ENCODE data around the gene ITPK1.
A peak's percentile ranks its signal among the peaks of the same experiment; 100 is the strongest.

The ITPK1 gene

GRCh38 chr14:92927349-92928257, 188.1 kb downstream of the ITPK1 start:
- in situ Hi-C loops (cut with MboI; ENCODE audit: low pct_unique_long_range_greater_than_20kb, low sequenced_read_pairs): no loop called here

DNA sequence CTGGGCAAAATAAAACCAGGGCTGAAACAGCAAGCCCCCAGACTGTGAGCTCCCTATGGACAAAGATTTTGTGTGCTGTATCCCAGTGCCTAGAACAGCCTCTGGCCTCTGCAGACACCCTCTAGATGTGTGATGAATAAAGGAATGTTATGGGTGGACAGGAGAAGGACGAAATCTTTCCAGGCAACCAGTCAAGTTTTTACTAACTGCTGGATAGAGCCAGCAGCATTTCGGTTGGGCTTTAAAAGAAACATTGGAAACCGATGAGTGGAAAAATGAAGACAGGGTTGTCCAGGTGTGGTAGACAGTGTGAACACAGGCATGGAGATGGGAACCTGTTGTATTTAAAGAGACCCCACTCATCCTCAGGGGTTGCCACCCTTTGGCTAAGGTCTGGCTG, 188.8 kb downstream of the ITPK1 start:
- in situ Hi-C loops (cut with MboI; ENCODE audit: low pct_unique_long_range_greater_than_20kb, low sequenced_read_pairs): no loop called here

More at GRCh38 chr14:92927349-92928257, 188.1 kb downstream of the ITPK1 start:
- DNase-seq: no peak

GRCh38 chr14:92926180-92926845, 189.4 kb downstream of the ITPK1 start:
- no peak for DNase-seq
- in situ Hi-C loops (cut with MboI; ENCODE audit: low pct_unique_long_range_greater_than_20kb, low sequenced_read_pairs): no loop called here

More for the DNA sequence above, 188.8 kb downstream of the ITPK1 start:
- no peak for DNase-seq

DNA sequence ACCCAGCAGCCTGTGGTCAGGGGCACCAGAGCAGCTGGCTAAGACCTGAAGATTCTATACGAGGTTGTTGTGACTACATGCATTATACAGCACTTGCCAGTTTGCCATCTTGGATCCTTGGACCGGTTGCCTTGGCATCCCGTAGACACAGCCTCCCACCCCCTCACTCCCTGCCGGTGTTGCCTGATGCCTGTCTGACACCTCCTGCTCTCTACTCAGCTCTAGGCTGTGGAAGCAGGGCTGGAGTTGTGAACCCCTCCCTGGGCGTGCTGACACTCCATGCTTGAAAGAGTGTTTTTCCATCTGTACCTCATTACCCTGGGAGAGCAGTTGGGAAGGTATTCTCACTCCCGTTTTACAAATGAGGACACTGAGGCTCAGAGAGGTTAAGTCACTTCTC, 190.3 kb downstream of the ITPK1 start:
- in situ Hi-C loops (cut with MboI; ENCODE audit: low pct_unique_long_range_greater_than_20kb, low sequenced_read_pairs): no loop called here
- DNase-seq: no peak

GRCh38 chr14:92924247-92924646, 191.5 kb downstream of the ITPK1 start:
- in situ Hi-C loops (cut with MboI; ENCODE audit: low pct_unique_long_range_greater_than_20kb, low sequenced_read_pairs): no loop called here
- no peak for DNase-seq

DNA sequence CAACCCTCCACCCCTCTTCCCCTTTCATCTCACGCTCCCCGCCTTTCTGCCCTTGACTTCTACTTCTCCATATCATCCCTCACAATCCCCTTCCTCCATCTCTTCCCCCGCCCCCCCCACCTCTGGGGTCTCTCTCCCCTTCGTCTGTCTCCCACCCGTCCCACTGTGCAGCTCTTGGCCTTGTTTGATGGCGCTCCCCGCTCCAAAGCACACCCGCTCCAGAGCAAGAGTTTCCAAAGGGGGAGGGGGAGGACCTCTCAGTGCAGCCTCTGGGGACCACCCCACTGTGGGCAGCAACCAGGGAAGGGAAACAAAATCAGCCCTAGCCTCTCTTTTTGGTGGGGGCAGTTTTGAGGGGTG, 192.0 kb downstream of the ITPK1 start:
- no peak for DNase-seq
- in situ Hi-C loops (cut with MboI; ENCODE audit: low pct_unique_long_range_greater_than_20kb, low sequenced_read_pairs): no loop called here

GRCh38 chr14:92922883-92923743, 192.6 kb downstream of the ITPK1 start, which contains the start of gene CHGA:
TSS of gene CHGA (plus strand) at chr14:92923150. CDS start at chr14:92923360, 210 bp downstream.
- DNase-seq: peak; percentile 60
- in situ Hi-C loops (cut with MboI; ENCODE audit: low pct_unique_long_range_greater_than_20kb, low sequenced_read_pairs): no loop called here

GRCh38 chr14:92922155-92922735, 193.5 kb downstream of the ITPK1 start:
- in situ Hi-C loops (cut with MboI; ENCODE audit: low pct_unique_long_range_greater_than_20kb, low sequenced_read_pairs): no loop called here
- no peak for DNase-seq

DNA sequence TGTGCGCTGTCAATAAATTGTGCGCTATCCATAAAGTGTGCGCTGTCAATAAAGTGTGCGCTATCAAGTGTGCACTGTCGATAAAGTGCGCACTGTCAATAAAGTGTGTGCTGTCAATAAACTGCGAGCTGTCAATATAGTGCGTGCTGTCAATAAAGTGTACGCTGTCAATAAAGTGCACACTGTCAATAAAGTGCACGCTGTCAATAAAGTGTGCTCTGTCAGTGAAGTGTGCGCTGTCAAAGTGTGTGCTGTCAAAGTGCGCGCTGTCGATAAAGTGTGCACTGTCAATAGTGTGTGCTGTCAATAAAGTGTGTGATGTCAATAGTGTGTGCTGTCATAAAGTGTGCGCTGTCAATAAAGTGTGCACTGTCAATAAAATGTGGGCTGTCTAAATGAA, 195.7 kb downstream of the ITPK1 start:
- DNase-seq: peak; percentile 9
- in situ Hi-C loops (cut with MboI; ENCODE audit: low pct_unique_long_range_greater_than_20kb, low sequenced_read_pairs): no loop called here

- no peak for DNase-seq
- in situ Hi-C loops (cut with MboI; ENCODE audit: low pct_unique_long_range_greater_than_20kb, low sequenced_read_pairs): no loop called here
These were observed 197.8 kb downstream of the ITPK1 start for GRCh38 chr14:92917956-92918355.

GRCh38 chr14:92917041-92917940, 198.4 kb downstream of the ITPK1 start:
- in situ Hi-C loops (cut with MboI; ENCODE audit: low pct_unique_long_range_greater_than_20kb, low sequenced_read_pairs): no loop called here

GRCh38 chr14:92916201-92916600, 199.5 kb downstream of the ITPK1 start:
- in situ Hi-C loops (cut with MboI; ENCODE audit: low pct_unique_long_range_greater_than_20kb, low sequenced_read_pairs): no loop called here
- no peak for DNase-seq

More at GRCh38 chr14:92917041-92917940, 198.4 kb downstream of the ITPK1 start:
- DNase-seq: no peak

DNA sequence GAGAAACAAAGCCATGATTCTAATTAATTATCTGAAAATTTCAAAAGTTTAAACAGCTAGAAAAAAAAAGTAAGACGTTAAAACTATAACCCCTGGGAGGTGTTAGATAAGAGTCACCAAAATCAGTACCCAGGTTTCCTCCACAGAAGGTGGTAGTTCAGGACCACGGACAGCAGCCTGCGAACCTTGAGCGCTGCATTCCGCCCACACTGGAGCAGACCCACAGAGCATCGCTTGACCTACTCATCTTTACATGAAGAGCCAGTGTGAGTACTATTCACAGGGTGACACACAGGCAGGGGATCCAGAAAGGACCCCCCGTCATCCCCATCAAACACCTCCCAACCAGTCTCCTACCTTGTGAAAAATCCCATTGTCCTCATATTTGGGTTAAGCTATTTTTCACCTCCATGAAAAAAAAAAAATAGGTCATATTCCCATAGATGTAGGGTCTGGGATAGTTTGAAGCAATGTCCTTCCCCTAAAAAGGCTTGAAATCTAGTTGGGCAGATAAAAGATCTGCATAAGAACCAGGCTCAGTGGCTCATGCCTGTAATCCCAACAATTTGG, 201.6 kb downstream of the ITPK1 start:
- DNase-seq: peak; percentile 51
- in situ Hi-C loops (cut with MboI; ENCODE audit: low pct_unique_long_range_greater_than_20kb, low sequenced_read_pairs): no loop called here

- in situ Hi-C loops (cut with MboI; ENCODE audit: low pct_unique_long_range_greater_than_20kb, low sequenced_read_pairs): no loop called here
- DNase-seq: no peak
These were observed 208.3 kb downstream of the ITPK1 start for GRCh38 chr14:92907316-92907911.

- in situ Hi-C loops (cut with MboI; ENCODE audit: low pct_unique_long_range_greater_than_20kb, low sequenced_read_pairs): no loop called here
These were observed 208.9 kb downstream of the ITPK1 start for GRCh38 chr14:92906823-92907222.

DNA sequence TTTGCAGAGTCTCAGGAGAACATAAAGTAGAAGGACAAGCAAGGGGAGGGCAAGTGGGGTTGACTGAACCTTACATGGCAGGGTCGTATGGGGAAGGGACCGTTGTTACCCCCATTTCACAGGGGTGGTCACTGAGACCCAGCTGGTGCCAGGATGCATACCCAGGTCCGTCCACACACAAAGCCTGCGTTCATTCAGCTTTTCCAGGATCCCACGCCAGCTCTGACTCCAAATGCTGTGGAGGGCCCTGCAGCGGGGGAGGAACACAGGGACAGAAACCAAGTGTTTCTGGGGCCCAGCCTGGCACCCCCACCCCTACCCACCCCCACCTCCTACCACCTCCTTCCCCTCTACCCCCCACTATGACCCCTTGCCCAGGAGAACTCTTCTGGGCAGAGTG, 209.3 kb downstream of the ITPK1 start:
- DNase-seq: no peak

More at GRCh38 chr14:92906823-92907222, 208.9 kb downstream of the ITPK1 start:
- no peak for DNase-seq

DNA sequence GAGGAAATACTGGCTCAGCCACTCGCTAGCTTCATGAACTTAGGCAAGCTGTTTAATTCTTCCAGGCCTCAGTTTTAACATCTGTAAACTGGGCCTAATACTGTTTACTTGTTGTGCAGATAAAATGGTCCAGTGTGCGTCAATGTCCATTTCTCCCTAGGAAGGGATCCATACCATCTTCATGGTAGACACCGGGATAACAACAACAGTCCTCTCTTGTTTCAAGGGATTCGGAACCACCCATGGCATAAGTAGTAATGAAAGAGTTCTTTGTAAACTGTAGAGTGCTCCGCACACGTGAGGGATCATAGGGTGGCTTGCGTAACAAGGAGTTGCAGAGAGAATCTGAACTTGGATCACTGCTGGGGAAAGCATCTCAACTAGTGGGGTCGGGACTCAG, 210.1 kb downstream of the ITPK1 start:
- in situ Hi-C loops (cut with MboI; ENCODE audit: low pct_unique_long_range_greater_than_20kb, low sequenced_read_pairs): no loop called here
- no peak for DNase-seq

More for the DNA sequence above, 209.3 kb downstream of the ITPK1 start:
- in situ Hi-C loops (cut with MboI; ENCODE audit: low pct_unique_long_range_greater_than_20kb, low sequenced_read_pairs): no loop called here

All from KBM-7 (cell line).